Body of pancreas (tissue), 4 donors: ENCODE results near the gene CTPS1.

ENCODE experiments used
- POLR2A ChIP-seq, 3 donors: fragments of 450-650 bp; IDR thresholded peaks; one replicate each; pipeline ENCODE4 v1.6.1; 2016; ENCODE audit warnings: antibody characterized with exemption in 3 of 3, mild to moderate bottlenecking in 2 of 3
- TF ChIP-seq, protein P1 (sequence below), 7 experiments: fragments of 450-650 bp in 4 of 7; fragments of 200-600 bp in 3 of 7; sonication (generic) in 3 of 7; IDR thresholded peaks; one replicate each; pipeline ENCODE4 v1.5.1; 2016 to 2019; ENCODE audit warnings: antibody characterized with exemption in 7 of 7

DNA sequence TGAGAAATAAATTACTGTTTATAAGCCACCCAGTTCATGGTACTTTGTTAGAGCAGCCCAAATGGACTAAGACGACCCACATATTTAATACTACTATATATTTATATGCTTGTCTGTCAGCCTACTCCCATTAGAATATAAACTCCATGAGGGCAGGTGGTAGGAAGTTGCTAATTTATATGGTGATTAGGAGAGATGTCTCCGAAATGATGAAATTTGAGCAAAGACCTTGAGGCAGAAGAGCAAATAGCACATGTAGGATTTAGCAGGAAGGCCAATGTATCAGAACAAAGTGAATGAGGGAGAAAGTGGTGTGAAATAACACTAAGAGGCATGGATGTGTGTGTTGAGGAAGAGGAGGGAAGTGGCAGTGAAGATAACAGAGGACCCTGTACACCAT, 52.7 kb downstream of the CTPS1 start:
- TF ChIP-seq, protein P1, sequence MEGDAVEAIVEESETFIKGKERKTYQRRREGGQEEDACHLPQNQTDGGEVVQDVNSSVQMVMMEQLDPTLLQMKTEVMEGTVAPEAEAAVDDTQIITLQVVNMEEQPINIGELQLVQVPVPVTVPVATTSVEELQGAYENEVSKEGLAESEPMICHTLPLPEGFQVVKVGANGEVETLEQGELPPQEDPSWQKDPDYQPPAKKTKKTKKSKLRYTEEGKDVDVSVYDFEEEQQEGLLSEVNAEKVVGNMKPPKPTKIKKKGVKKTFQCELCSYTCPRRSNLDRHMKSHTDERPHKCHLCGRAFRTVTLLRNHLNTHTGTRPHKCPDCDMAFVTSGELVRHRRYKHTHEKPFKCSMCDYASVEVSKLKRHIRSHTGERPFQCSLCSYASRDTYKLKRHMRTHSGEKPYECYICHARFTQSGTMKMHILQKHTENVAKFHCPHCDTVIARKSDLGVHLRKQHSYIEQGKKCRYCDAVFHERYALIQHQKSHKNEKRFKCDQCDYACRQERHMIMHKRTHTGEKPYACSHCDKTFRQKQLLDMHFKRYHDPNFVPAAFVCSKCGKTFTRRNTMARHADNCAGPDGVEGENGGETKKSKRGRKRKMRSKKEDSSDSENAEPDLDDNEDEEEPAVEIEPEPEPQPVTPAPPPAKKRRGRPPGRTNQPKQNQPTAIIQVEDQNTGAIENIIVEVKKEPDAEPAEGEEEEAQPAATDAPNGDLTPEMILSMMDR (IDR thresholded peaks at IDR 0.05), result no peak
- no peak for TF ChIP-seq POLR2A (IDR thresholded peaks at IDR 0.05)
